Stimulated activated CD4-positive, alpha-beta T cell treated with anti-CD3 and anti-CD28 coated beads, TNF-alpha, amount 100 ng/mL, for 48 hours (primary cell): ENCODE results near the gene NGDN.
"Not testable (repeated sequence)": the region's sequence is repeated elsewhere in the genome, so short reads cannot be mapped to it uniquely, and the experiment has no call there.

ENCODE experiments used
- DNase-seq, 3 donors: peaks; one replicate each; pipeline ENCODE4 v3.0.0-alpha.2; 2020; ENCODE audit warnings: low read depth in 3 of 3

The NGDN gene

GRCh38 chr14:23438101-23438971, 31.2 kb upstream of the NGDN start:
- DNase-seq: no peak

GRCh38 chr14:23439107-23439835, 30.2 kb upstream of the NGDN start:
- DNase-seq: no peak

- DNase-seq: no peak
These were observed 28.4 kb upstream of the NGDN start for GRCh38 chr14:23441076-23441475.

- no peak for DNase-seq
These were observed 26.7 kb upstream of the NGDN start for GRCh38 chr14:23442721-23443356.

DNA sequence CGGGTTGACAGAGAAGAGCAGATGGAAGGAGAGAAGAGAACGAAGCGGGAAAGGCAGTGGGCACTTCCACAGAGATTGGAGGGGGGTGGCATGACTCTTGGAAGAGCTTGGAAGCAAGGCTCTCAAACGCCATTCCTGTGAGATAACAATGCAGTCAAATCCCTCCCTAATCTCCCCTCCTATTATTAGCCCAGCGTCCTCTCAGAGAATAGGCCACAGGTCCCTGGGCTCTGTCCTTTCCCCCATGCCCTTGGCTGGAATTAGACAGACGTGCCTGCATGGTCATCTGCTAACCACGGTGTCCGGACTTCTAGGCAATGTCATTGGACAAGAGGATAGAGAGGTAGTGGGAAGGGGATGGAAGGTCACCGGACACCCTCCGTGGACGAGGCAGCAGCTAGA, 26.1 kb upstream of the NGDN start:
- DNase-seq: no peak

GRCh38 chr14:23443881-23444280, 25.6 kb upstream of the NGDN start:
- DNase-seq: no peak

- no peak for DNase-seq
These were observed 25.2 kb upstream of the NGDN start for GRCh38 chr14:23444314-23444713.

- no peak for DNase-seq
These were observed 23.7 kb upstream of the NGDN start for GRCh38 chr14:23445773-23446172.

DNA sequence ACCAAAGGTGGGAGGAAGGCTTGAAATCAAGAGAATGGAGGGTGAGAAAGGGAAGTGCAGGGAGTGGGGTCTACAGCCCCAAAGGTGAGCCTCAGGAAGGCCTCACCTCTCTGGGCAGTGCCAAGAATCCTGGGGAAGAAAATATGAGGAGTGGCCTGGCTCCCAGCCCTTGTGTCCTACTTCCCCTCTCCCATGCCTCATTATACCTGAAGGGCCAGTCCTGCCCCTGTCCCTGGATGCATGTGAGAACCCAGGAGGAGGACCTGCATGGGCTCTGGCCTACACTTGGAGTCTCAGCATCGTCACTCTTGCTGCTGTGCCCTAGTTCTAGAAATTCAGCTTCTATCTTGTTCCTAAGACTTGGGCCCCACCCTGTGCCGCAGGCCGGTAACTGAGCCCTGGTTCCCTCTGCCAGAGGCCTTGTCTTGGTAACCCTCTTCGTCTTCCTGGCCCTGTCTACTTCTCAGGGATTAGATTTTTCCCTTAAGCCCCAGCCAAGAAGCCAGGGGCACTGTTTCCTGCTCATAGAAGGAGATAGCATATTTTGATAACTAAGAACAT, 23.1 kb upstream of the NGDN start:
- no peak for DNase-seq

- no peak for DNase-seq
These were observed 21.8 kb upstream of the NGDN start for GRCh38 chr14:23447361-23448350.

DNA sequence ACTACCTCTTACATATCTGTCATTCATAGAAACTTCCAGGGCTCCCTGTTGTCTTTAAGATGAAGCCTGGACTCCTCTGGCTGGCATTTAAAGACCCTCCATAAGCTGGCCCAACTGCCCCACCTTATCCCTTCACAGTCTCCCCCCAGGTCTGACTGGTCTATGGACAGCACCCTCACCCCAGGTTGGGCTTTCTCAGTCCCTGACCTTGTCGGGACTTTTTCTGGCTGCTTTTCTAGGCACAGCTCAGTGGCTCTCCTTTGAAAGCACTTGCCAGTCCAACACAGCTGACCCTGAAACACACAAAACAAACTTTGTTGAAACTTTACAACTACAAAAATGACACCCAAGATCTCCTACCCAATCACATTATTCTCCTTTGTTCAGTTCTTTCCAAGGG, 20.2 kb upstream of the NGDN start:
- no peak for DNase-seq

DNA sequence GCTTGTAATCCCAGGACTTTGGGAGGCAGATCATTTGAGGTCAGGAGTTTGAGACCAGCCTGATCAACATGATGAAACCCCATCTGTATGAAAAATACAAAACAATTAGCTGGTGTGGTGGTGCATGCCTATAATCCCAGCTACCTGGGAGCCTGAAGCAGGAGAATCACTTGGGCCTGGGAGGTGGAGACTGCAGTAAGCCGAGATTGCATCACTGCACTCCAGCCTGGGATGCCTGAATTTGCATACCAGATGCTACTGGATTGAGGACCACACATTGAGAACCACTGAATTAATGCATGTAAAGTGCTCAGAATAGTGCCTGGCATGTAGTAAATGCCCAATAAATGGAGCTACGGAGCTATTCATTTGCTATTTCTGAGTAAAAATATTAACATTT, 19.1 kb upstream of the NGDN start:
- DNase-seq: no peak

DNA sequence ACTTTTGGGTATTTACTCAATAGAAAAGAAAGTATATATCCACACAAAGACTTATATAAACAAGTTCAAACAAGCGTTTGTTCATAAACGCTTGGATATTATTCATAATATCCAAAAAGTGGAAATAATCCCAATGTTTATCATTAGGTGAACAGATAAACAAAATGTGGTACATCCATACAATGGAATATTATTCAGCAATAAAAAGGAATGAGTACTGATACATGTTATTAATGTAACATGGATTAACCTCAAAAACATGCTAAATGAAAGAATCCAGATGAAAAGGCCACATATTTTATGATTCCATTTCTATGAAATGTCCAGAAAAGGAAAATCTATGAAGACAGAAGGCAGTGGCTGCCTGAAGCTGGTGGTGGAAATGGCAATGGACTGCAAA, 17.3 kb upstream of the NGDN start:
- no peak for DNase-seq

- no peak for DNase-seq
These were observed 15.1 kb upstream of the NGDN start for GRCh38 chr14:23454445-23454856.

GRCh38 chr14:23456883-23457586, 12.5 kb upstream of the NGDN start:
- not testable (repeated sequence) for DNase-seq

- DNase-seq: no peak
These were observed 11.7 kb upstream of the NGDN start for GRCh38 chr14:23457587-23458445.

- no peak for DNase-seq
These were observed 8.5 kb upstream of the NGDN start for GRCh38 chr14:23460960-23461359.

DNA sequence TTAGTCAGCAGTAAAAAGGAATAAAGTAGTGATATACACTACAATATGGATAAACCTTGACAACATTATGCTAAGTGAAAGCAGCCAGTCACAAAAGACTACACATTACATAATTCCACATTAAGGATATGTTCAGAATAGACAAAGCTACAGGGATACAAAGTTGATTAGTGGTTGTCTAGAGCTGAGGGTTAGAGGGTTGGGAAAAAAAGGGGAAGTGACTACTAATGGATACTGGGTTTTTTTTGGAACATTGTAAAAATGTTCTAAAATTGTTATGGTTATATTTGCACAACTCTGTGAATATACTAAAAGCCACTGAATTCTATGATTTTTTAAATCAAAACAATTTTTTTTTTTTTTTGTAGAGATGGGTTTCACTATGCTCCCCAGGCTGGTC, 4.8 kb upstream of the NGDN start:
- no peak for DNase-seq

DNA sequence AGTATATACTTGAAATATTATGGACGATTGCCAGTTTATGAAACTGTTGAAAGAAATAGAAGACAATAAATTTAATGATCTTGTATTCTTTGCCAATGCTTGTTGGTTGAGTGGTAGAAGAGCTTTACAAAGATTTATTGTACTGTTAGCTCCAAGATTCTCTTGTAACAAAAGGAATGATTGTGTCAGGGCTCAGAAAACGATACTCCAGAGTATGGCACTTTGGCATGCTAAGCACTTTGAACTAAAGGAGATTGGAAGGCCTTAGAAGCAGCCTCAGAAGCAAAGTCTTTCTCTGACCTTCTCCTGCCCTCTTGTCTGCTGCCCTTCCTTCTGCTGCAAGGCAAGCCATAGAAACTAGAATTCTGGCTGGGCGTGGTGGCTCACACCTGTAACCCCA, 4.2 kb upstream of the NGDN start:
- DNase-seq: no peak

DNA sequence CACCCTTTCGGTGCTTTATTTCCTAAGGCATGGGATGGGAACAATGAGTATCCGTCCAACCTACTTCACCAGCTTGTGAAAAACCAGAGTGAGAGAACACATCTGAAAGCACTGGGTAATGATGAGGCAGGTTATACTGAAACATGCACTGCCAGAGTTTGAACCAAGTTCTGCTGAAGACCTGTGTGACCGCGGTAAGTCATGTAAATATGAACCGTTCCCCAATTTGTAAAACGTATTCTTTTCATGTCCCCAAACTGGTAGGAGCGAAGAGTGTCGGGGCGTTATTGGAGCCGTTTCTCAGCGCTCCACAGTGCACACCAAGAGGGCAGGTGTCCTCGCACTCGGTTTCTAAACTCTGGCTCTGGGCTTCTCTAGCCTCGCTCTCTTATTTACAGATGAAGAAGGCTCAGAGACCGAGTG, 788 bp upstream of the NGDN start:
- DNase-seq: no peak
